OCI-LY7 (cell line): ENCODE results near the gene NBL1. TPM values are rescaled to one million over a fixed set of nuclear protein-coding genes. Genes with fewer than 3 reads are reported as not detected.

ENCODE experiments used
- BruUV-seq: library from RNA; stranded (reverse); fragments of 400-500 nt; replicated peaks from 2 replicates; lab custom pipeline; 2021; lab: Mats Ljungman, UMichigan
- CTCF ChIA-PET: fragments of 300-600 bp; sonication (Branson Sonifier 250); formaldehyde crosslinking; loops from one replicate; lab custom pipeline; 2022; ENCODE audit warnings: antibody characterized with exemption; ENCODE audit not compliant: unreplicated experiment; lab: Charles Lee
- POLR2A ChIA-PET: fragments of 300-600 bp; sonication (Branson Sonifier 250); formaldehyde crosslinking; loops from one replicate; lab custom pipeline; 2022; ENCODE audit warnings: antibody characterized with exemption; lab: Charles Lee
- DNase-seq: peaks from one replicate; pipeline ENCODE4 v3.0.0-alpha.2; 2015; ENCODE audit warnings: low spot score
- H2AFZ ChIP-seq: fragments of 200-600 bp; sonication (generic), shearing (Covaris generic); 2 replicates; pipeline ENCODE4 v1.6.1; 2014; ENCODE audit warnings: mild to moderate bottlenecking, antibody characterized with exemption, low read length, moderate library complexity
- H3K27ac ChIP-seq: fragments of 200-600 bp; sonication (generic); 2 replicates; pipeline ENCODE4 v1.5.1; 2014; ENCODE audit warnings: mixed run types, low read depth, mild to moderate bottlenecking, moderate library complexity, low read length, inconsistent platforms; ENCODE audit not compliant: poor library complexity, severe bottlenecking
- H3K36me3 ChIP-seq: fragments of 200-600 bp; sonication (generic); 2 replicates; pipeline ENCODE4 v1.6.1; 2014; ENCODE audit warnings: mild to moderate bottlenecking, antibody characterized with exemption, low read length, moderate library complexity, mixed read lengths; ENCODE audit not compliant: insufficient read depth
- H3K4me1 ChIP-seq: fragments of 200-600 bp; sonication (generic); 2 replicates; pipeline ENCODE4 v1.5.1; 2014; ENCODE audit warnings: mild to moderate bottlenecking, low read length; ENCODE audit not compliant: insufficient read depth, poor library complexity, severe bottlenecking
- H3K4me2 ChIP-seq: fragments of 200-600 bp; sonication (generic); 2 replicates; pipeline ENCODE4 v1.6.1; 2014; ENCODE audit warnings: mild to moderate bottlenecking, low read length
- H3K4me3 ChIP-seq: fragments of 200-600 bp; sonication (generic); 2 replicates; pipeline ENCODE4 v1.5.1; 2014; ENCODE audit warnings: mild to moderate bottlenecking, low read depth, low read length; ENCODE audit not compliant: poor library complexity, severe bottlenecking
- H3K79me2 ChIP-seq: fragments of 200-600 bp; sonication (generic); 2 replicates; pipeline ENCODE4 v1.6.1; 2016; ENCODE audit warnings: low read depth, mild to moderate bottlenecking, low read length, moderate library complexity, mixed read lengths; ENCODE audit not compliant: insufficient read depth
- H3K9me2 ChIP-seq: fragments of 200-600 bp; sonication (generic); 2 replicates; pipeline ENCODE4 v1.6.1; 2016; ENCODE audit warnings: mild to moderate bottlenecking, low read length, mixed read lengths; ENCODE audit not compliant: insufficient read depth
- H3K9me3 ChIP-seq: fragments of 200-600 bp; sonication (generic); 2 replicates; pipeline ENCODE4 v1.6.1; 2014; ENCODE audit warnings: mild to moderate bottlenecking, mixed run types, low read length, mixed read lengths
- H4K20me1 ChIP-seq: fragments of 200-600 bp; sonication (generic); 2 replicates; pipeline ENCODE4 v1.6.1; 2014; ENCODE audit warnings: mild to moderate bottlenecking, antibody characterized with exemption, low read length, moderate library complexity, mixed read lengths; ENCODE audit not compliant: insufficient read depth
- CTCF ChIP-seq: fragments of 200-600 bp; sonication (generic); conservative IDR thresholded peaks from 2 replicates; pipeline ENCODE4 v1.5.1; 2014; ENCODE audit warnings: mild to moderate bottlenecking, antibody characterized with exemption, low read length, moderate library complexity, mixed read lengths
- EZH2phosphoT487 ChIP-seq: fragments of 200-600 bp; sonication (generic); IDR thresholded peaks from 2 replicates; pipeline ENCODE4 v1.6.1; 2018; ENCODE audit warnings: low read depth, borderline replicate concordance, mild to moderate bottlenecking, mixed run types, antibody characterized with exemption, low read length, moderate library complexity, mixed read lengths
- intact Hi-C: fragments of 100-400 bp; cut with micrococcal nuclease; formaldehyde crosslinking; loops from one replicate; pipeline ENCODE4 v1.10.0; 2022; ENCODE audit not compliant: unreplicated experiment
- total RNA-seq, 2 experiments: library from RNA; depleted of rRNA in 1 of 2; stranded (reverse); fragments of >200 nt in 1 of 2; shearing (Covaris generic) in 1 of 2; gene quantifications; 2 replicates each; pipeline ENCODE4 v1.2.3, GENCODE V29; 2014 to 2022

Gene NBL1
- total RNA-seq, 2 experiments from 2014 or later: not detected

- no TSS peak for BruUV-seq
- H3K36me3 ChIP-seq: no peaks in the 10 kb centered on the region
- no peaks in the 10 kb centered on the region for H3K9me3 ChIP-seq
- H3K79me2 ChIP-seq: no peaks in the 10 kb centered on the region
- TF ChIP-seq CTCF (no peak), EZH2phosphoT487 (0 out of 2 replicates have a peak, but pooled peaks have one; percentile 87)
- H4K20me1 ChIP-seq: no peaks in the 10 kb centered on the region
- intact Hi-C loops: no loop called here
- no peaks in the 10 kb centered on the region for H3K9me2 ChIP-seq
- DNase-seq: no peak
- ChIA-PET POLR2A (no interaction called here), CTCF (no interaction called here)
- peak overlapping the region; percentile 44; the same call in 1 of the 2 replicates for H3K4me2 ChIP-seq
- H3K4me3 ChIP-seq: no peak overlapping the region
- H3K4me1 ChIP-seq: no peaks in the 10 kb centered on the region
- H2AFZ ChIP-seq: no peak overlapping the region
- no peak overlapping the region for H3K27ac ChIP-seq
Measured at GRCh38 chr1:19644681-19645410, 735 bp downstream of the NBL1 start.

- H3K4me3 ChIP-seq: no peak overlapping the region
- CTCF ChIA-PET: no interaction called here
- intact Hi-C loops: no loop called here
Measured at GRCh38 chr1:19645411-19646251, 1.5 kb downstream of the NBL1 start.

More at GRCh38 chr1:19645411-19646251, 1.5 kb downstream of the NBL1 start:
- DNase-seq: no peak
- TF ChIP-seq EZH2phosphoT487: no peak
- no peak for TF ChIP-seq CTCF
- Histone ChIP-seq H3K9me3 (no peaks in the 10 kb centered on the region), H2AFZ (no peak overlapping the region), H3K9me2 (no peaks in the 10 kb centered on the region), H3K4me1 (no peaks in the 10 kb centered on the region), H3K36me3 (no peaks in the 10 kb centered on the region), H4K20me1 (no peaks in the 10 kb centered on the region), H3K4me2 (peak overlapping the region; percentile 44; the same call in 1 of the 2 replicates), H3K79me2 (no peaks in the 10 kb centered on the region), H3K27ac (no peak overlapping the region)
- POLR2A ChIA-PET: no interaction called here
- no TSS peak for BruUV-seq
